Caco-2 (cell line): ENCODE data around the gene CLIC5. TPM values are rescaled to one million over a fixed set of nuclear protein-coding genes. Genes with fewer than 3 reads are reported as not detected.

Experiments used
- BruUV-seq: library from RNA; stranded (reverse); fragments of 400-500 nt; replicated peaks from 2 replicates; lab custom pipeline; 2021; lab: Mats Ljungman, UMichigan
- CTCF ChIA-PET: fragments of 300-600 bp; sonication (Branson Sonifier 250); formaldehyde crosslinking; loops from one replicate; lab custom pipeline; 2022; ENCODE audit warnings: antibody characterized with exemption; lab: Charles Lee
- POLR2A ChIA-PET: fragments of 300-600 bp; sonication (Branson Sonifier 250); formaldehyde crosslinking; loops from one replicate; lab custom pipeline; 2022; ENCODE audit warnings: antibody characterized with exemption; lab: Charles Lee
- DNase-seq, 2 experiments: peaks; one replicate each; pipeline versions ENCODE4 v3.0.0 to v3.0.0-alpha.2; 2020 to 2022
- H3K27me3 ChIP-seq: replicated peaks from 2 replicates; pipeline ENCODE4 v1.6.0; 2011; ENCODE audit warnings: low read length; ENCODE audit not compliant: control insufficient read depth, insufficient read depth
- H3K36me3 ChIP-seq: 2 replicates; pipeline ENCODE4 v1.5.1; 2011; ENCODE audit warnings: low read length; ENCODE audit not compliant: control insufficient read depth, insufficient read depth
- H3K4me1 ChIP-seq: fragments of 250-450 bp; sonication (Bioruptor Pico); 2 replicates; pipeline ENCODE4 v1.5.1; 2020; ENCODE audit warnings: mild to moderate bottlenecking
- H3K4me3 ChIP-seq: 2 replicates; pipeline ENCODE4 v1.5.1; 2011; ENCODE audit warnings: low read depth, mild to moderate bottlenecking, control low read depth, low read length
- H3K9me3 ChIP-seq: fragments of 250-450 bp; sonication (Bioruptor Pico); 2 replicates; pipeline ENCODE4 v1.5.1; 2020; ENCODE audit warnings: mild to moderate bottlenecking, moderate library complexity
- H3K27ac Mint-ChIP-seq: one replicate; pipeline ENCODE4 v1.8.0; 2022; ENCODE audit warnings: mixed read lengths; ENCODE audit not compliant: unreplicated experiment
- H3K27me3 Mint-ChIP-seq: one replicate; pipeline ENCODE4 v1.8.0; 2022; ENCODE audit warnings: mixed read lengths; ENCODE audit not compliant: insufficient read depth, unreplicated experiment
- H3K36me3 Mint-ChIP-seq: one replicate; pipeline ENCODE4 v1.8.0; 2022; ENCODE audit warnings: mild to moderate bottlenecking, mixed read lengths; ENCODE audit not compliant: insufficient read depth, unreplicated experiment
- H3K4me1 Mint-ChIP-seq: one replicate; pipeline ENCODE4 v1.8.0; 2022; ENCODE audit warnings: low read depth, mixed read lengths; ENCODE audit not compliant: unreplicated experiment
- H3K4me3 Mint-ChIP-seq: one replicate; pipeline ENCODE4 v1.8.0; 2022; ENCODE audit warnings: mild to moderate bottlenecking, moderate library complexity, mixed read lengths; ENCODE audit not compliant: unreplicated experiment
- H3K9me3 Mint-ChIP-seq: one replicate; pipeline ENCODE4 v1.8.0; 2022; ENCODE audit warnings: mixed read lengths; ENCODE audit not compliant: unreplicated experiment
- CTCF ChIP-seq, 2 experiments: fragments of 200-600 bp in 1 of 2; IDR thresholded peaks; 1 replicate in 1 of 2; 2 replicates in 1 of 2; pipeline versions ENCODE4 v1.5.1 to v1.8.0; 2011 to 2022; ENCODE audit warnings: antibody characterized with exemption in 1 of 2, control low read depth in 1 of 2, inconsistent platforms in 1 of 2, low read depth in 1 of 2, low read length in 1 of 2, mild to moderate bottlenecking in 1 of 2, moderate library complexity in 1 of 2; ENCODE audit not compliant: insufficient read depth in 1 of 2, severe bottlenecking in 1 of 2, unreplicated experiment in 1 of 2
- intact Hi-C: fragments of 100-400 bp; cut with micrococcal nuclease; formaldehyde crosslinking; loops from one replicate; pipeline ENCODE4 v1.10.0; 2022; ENCODE audit not compliant: unreplicated experiment
- total RNA-seq: library from RNA; stranded (reverse); gene quantifications from 2 replicates; pipeline ENCODE4 v1.2.3, GENCODE V29; 2022

The CLIC5 gene
- total RNA-seq, 1 experiment from 2014 or later, result 15.1 TPM

GRCh38 chr6:45857827-45858226 is 157.8 kb downstream of the CLIC5 start:
- CTCF ChIA-PET, result no interaction called here

GRCh38 chr6:45855642-45856394 is 159.8 kb downstream of the CLIC5 start:
- no peaks in the 10 kb centered on the region for H3K9me3 Mint-ChIP-seq
- POLR2A ChIA-PET, result no interaction called here
- no peak overlapping the region for H3K4me3 ChIP-seq
- no peak for DNase-seq
- H3K4me1 Mint-ChIP-seq, result no peaks in the 10 kb centered on the region
- no peak overlapping the region for H3K27ac Mint-ChIP-seq
- CTCF ChIA-PET, result no interaction called here
- no peak overlapping the region for H3K4me3 Mint-ChIP-seq
- H3K27me3 ChIP-seq, result no peaks in the 10 kb centered on the region
- no TSS peak for BruUV-seq
- H3K9me3 ChIP-seq, result no peaks in the 10 kb centered on the region
- intact Hi-C loops, result no loop called here
- no peaks in the 10 kb centered on the region for H3K36me3 Mint-ChIP-seq
- TF ChIP-seq CTCF (IDR thresholded peaks at IDR 0.05; ENCODE audit: insufficient read depth in 1 of 2, low read depth in 1 of 2, low read length in 1 of 2, severe bottlenecking in 1 of 2, unreplicated experiment in 1 of 2), result no peak
- no peaks in the 10 kb centered on the region for H3K36me3 ChIP-seq
- no peaks in the 10 kb centered on the region for H3K4me1 ChIP-seq
- no peaks in the 10 kb centered on the region for H3K27me3 Mint-ChIP-seq

More at GRCh38 chr6:45857827-45858226, 157.8 kb downstream of the CLIC5 start:
- H3K4me1 Mint-ChIP-seq, result no peaks in the 10 kb centered on the region
- intact Hi-C loops, result no loop called here
- no peak overlapping the region for H3K27ac Mint-ChIP-seq
- TF ChIP-seq CTCF (IDR thresholded peaks at IDR 0.05; ENCODE audit: insufficient read depth in 1 of 2, low read depth in 1 of 2, low read length in 1 of 2, severe bottlenecking in 1 of 2, unreplicated experiment in 1 of 2), result no peak
- H3K9me3 Mint-ChIP-seq, result no peaks in the 10 kb centered on the region
- DNase-seq, result no peak
- Histone ChIP-seq H3K9me3 (no peaks in the 10 kb centered on the region), H3K4me1 (no peaks in the 10 kb centered on the region), H3K4me3 (no peak overlapping the region), H3K36me3 (no peaks in the 10 kb centered on the region), H3K27me3 (no peaks in the 10 kb centered on the region)
- H3K27me3 Mint-ChIP-seq, result no peaks in the 10 kb centered on the region
- BruUV-seq, result no TSS peak
- H3K4me3 Mint-ChIP-seq, result no peak overlapping the region
- no peaks in the 10 kb centered on the region for H3K36me3 Mint-ChIP-seq
- POLR2A ChIA-PET, result no interaction called here

- no peaks in the 10 kb centered on the region for H3K27me3 Mint-ChIP-seq
- TF ChIP-seq CTCF (IDR thresholded peaks at IDR 0.05; ENCODE audit: insufficient read depth in 1 of 2, low read depth in 1 of 2, low read length in 1 of 2, severe bottlenecking in 1 of 2, unreplicated experiment in 1 of 2), result no peak
- H3K4me1 Mint-ChIP-seq, result no peaks in the 10 kb centered on the region
- H3K27me3 ChIP-seq, result no peaks in the 10 kb centered on the region
- ChIA-PET POLR2A (no interaction called here), CTCF (no interaction called here)
- H3K4me3 Mint-ChIP-seq, result no peak overlapping the region
- DNase-seq, result no peak
- no peak overlapping the region for H3K27ac Mint-ChIP-seq
- intact Hi-C loops, result no loop called here
- no peak overlapping the region for H3K4me3 ChIP-seq
- no peaks in the 10 kb centered on the region for H3K36me3 ChIP-seq
- BruUV-seq, result no TSS peak
- no peaks in the 10 kb centered on the region for H3K9me3 Mint-ChIP-seq
- no peaks in the 10 kb centered on the region for H3K9me3 ChIP-seq
- H3K36me3 Mint-ChIP-seq, result no peaks in the 10 kb centered on the region
- no peaks in the 10 kb centered on the region for H3K4me1 ChIP-seq
Observed at GRCh38 chr6:45854149-45854742, 161.4 kb downstream of the CLIC5 start.
